GM23338 (cell line): Measurements from ENCODE around the gene HNF4A. TPM values are rescaled to one million over a fixed set of nuclear protein-coding genes. Genes with fewer than 3 reads are reported as not detected.

ENCODE experiments used
- ATAC-seq: fragments of 200-7000 bp; cut with Tn5 transposase; 3 replicates; pipeline ENCODE4 v1.9.1; 2020
- DNase-seq: peaks from one replicate; pipeline ENCODE4 v3.0.0-alpha.2; 2015; ENCODE audit warnings: low spot score
- H2AFZ ChIP-seq: fragments of 200-600 bp; sonication (generic); 2 replicates; pipeline ENCODE4 v1.8.0; 2016; ENCODE audit warnings: antibody characterized with exemption, mild to moderate bottlenecking, moderate library complexity
- H3F3A ChIP-seq: fragments of 200-600 bp; sonication (generic); replicated peaks from 2 replicates; pipeline ENCODE4 v1.8.0; 2017; ENCODE audit warnings: antibody characterized with exemption, mixed run types, low read depth
- H3K27ac ChIP-seq: fragments of 200-600 bp; sonication (generic); 2 replicates; pipeline ENCODE4 v1.6.1; 2016; ENCODE audit warnings: low read depth
- H3K27me3 ChIP-seq: fragments of 200-600 bp; sonication (generic); 2 replicates; pipeline ENCODE4 v1.8.0; 2016; ENCODE audit warnings: mild to moderate bottlenecking, mixed run types, moderate library complexity; ENCODE audit not compliant: insufficient read depth
- H3K36me3 ChIP-seq: fragments of 200-600 bp; sonication (generic); 2 replicates; pipeline ENCODE4 v1.8.0; 2016; ENCODE audit warnings: mild to moderate bottlenecking; ENCODE audit not compliant: insufficient read depth
- H3K4me1 ChIP-seq: fragments of 200-600 bp; sonication (generic); 2 replicates; pipeline ENCODE4 v1.8.0; 2016; ENCODE audit warnings: mild to moderate bottlenecking, moderate library complexity; ENCODE audit not compliant: insufficient read depth
- H3K4me2 ChIP-seq: fragments of 200-600 bp; sonication (generic); 2 replicates; pipeline ENCODE4 v1.7.1; 2017; ENCODE audit warnings: mixed run types
- H3K4me3 ChIP-seq: fragments of 200-600 bp; sonication (generic); 2 replicates; pipeline ENCODE4 v1.6.1; 2016; ENCODE audit warnings: mixed run types
- H3K79me2 ChIP-seq: fragments of 200-600 bp; sonication (generic); replicated peaks from 2 replicates; pipeline ENCODE4 v1.8.0; 2017; ENCODE audit warnings: mild to moderate bottlenecking; ENCODE audit not compliant: insufficient read depth
- H3K9me2 ChIP-seq: fragments of 200-600 bp; sonication (generic); 2 replicates; pipeline ENCODE4 v1.8.0; 2017; ENCODE audit not compliant: insufficient read depth
- H4K20me1 ChIP-seq: fragments of 200-600 bp; sonication (generic); replicated peaks from 2 replicates; pipeline ENCODE4 v1.8.0; 2017; ENCODE audit warnings: mild to moderate bottlenecking; ENCODE audit not compliant: insufficient read depth
- H3K27ac Mint-ChIP-seq: 2 replicates; pipeline ENCODE4 v1.8.0; 2020; ENCODE audit warnings: inconsistent platforms, mild to moderate bottlenecking, moderate library complexity, mixed read lengths
- H3K27me3 Mint-ChIP-seq: 3 replicates; pipeline ENCODE4 v1.8.0; 2022; ENCODE audit warnings: low read depth, mild to moderate bottlenecking, moderate library complexity, mixed read lengths, inconsistent platforms; ENCODE audit not compliant: insufficient read depth, poor library complexity
- H3K36me3 Mint-ChIP-seq: 3 replicates; pipeline ENCODE4 v1.8.0; 2021; ENCODE audit warnings: low read depth, mild to moderate bottlenecking, inconsistent platforms, moderate library complexity, mixed read lengths
- H3K4me1 Mint-ChIP-seq: 3 replicates; pipeline ENCODE4 v1.8.0; 2020; ENCODE audit warnings: mild to moderate bottlenecking, inconsistent platforms, mixed read lengths
- H3K4me3 Mint-ChIP-seq: 3 replicates; pipeline ENCODE4 v1.8.0; 2021; ENCODE audit warnings: moderate library complexity, mild to moderate bottlenecking, inconsistent platforms, mixed read lengths
- H3K9me3 Mint-ChIP-seq: 3 replicates; pipeline ENCODE4 v1.8.0; 2020; ENCODE audit warnings: moderate library complexity, mild to moderate bottlenecking, inconsistent platforms, mixed read lengths
- CREB1 ChIP-seq: fragments of 250-450 bp; sonication (Bioruptor Pico); IDR thresholded peaks from 2 replicates; pipeline ENCODE4 v1.5.0; 2020; ENCODE audit warnings: low read depth, mild to moderate bottlenecking, moderate library complexity
- EZH2 ChIP-seq: fragments of 200-600 bp; sonication (generic); IDR thresholded peaks from one replicate; pipeline ENCODE4 v1.8.0; 2017; ENCODE audit warnings: antibody characterized with exemption, mild to moderate bottlenecking, low read depth; ENCODE audit not compliant: unreplicated experiment
- EZH2phosphoT487 ChIP-seq: fragments of 200-600 bp; sonication (generic); IDR thresholded peaks from one replicate; pipeline ENCODE4 v1.8.1; 2018; ENCODE audit warnings: antibody characterized with exemption; ENCODE audit not compliant: unreplicated experiment
- JUNB ChIP-seq: IDR thresholded peaks from one replicate; pipeline ENCODE4 v1.6.1; 2016; ENCODE audit warnings: antibody characterized with exemption; ENCODE audit not compliant: unreplicated experiment
- NANOG ChIP-seq: IDR thresholded peaks from 2 replicates; pipeline ENCODE4 v1.6.1; 2016; ENCODE audit warnings: antibody characterized with exemption, borderline replicate concordance
- POLR2AphosphoS5 ChIP-seq: IDR thresholded peaks from 2 replicates; pipeline ENCODE4 v1.6.1; 2016; ENCODE audit warnings: antibody characterized with exemption, low read depth
- STAT1 ChIP-seq: IDR thresholded peaks from one replicate; pipeline ENCODE4 v1.6.1; 2016; ENCODE audit warnings: antibody characterized with exemption; ENCODE audit not compliant: unreplicated experiment
- ZNF114 ChIP-seq: fragments of 250-450 bp; sonication (Bioruptor Pico); IDR thresholded peaks from 2 replicates; pipeline ENCODE4 v1.5.0; 2020; ENCODE audit warnings: mild to moderate bottlenecking, moderate library complexity
- ZNF331 ChIP-seq: fragments of 250-450 bp; sonication (Bioruptor Pico); IDR thresholded peaks from 2 replicates; pipeline ENCODE4 v1.5.0; 2020; ENCODE audit warnings: low read depth, mild to moderate bottlenecking, moderate library complexity
- polyA plus RNA-seq: library from polyadenylated mRNA; unstranded; fragments of >200 nt; fragmentation: Nextera tagmentation; extraction: Ambion mirVana; gene quantifications from 2 replicates; pipeline ENCODE4 v1.2.1, GENCODE V29; 2016
- total RNA-seq: library from RNA; depleted of rRNA; stranded (reverse); fragments of >200 nt; shearing (Covaris generic); gene quantifications from 2 replicates; pipeline ENCODE4 v1.2.3, GENCODE V29; 2014
- TF ChIP-seq, protein P1 (sequence below): IDR thresholded peaks from one replicate; pipeline ENCODE4 v1.6.1; 2018; ENCODE audit warnings: antibody characterized with exemption; ENCODE audit not compliant: unreplicated experiment
- TF ChIP-seq, protein P2 (sequence below): IDR thresholded peaks from 2 replicates; pipeline ENCODE4 v1.6.1; 2016; ENCODE audit warnings: antibody characterized with exemption
- TF ChIP-seq, protein P3 (sequence below), 2 experiments: fragments of 200-600 bp in 1 of 2; sonication (generic) in 1 of 2; conservative IDR thresholded peaks; 2 replicates each; pipeline versions ENCODE4 v1.5.1 to v1.6.1; 2016 to 2017; ENCODE audit warnings: antibody characterized with exemption in 2 of 2, low read depth in 2 of 2, mild to moderate bottlenecking in 2 of 2, moderate library complexity in 1 of 2
- TF ChIP-seq, protein P4 (sequence below): fragments of 250-450 bp; sonication (Bioruptor Pico); IDR thresholded peaks from 2 replicates; pipeline ENCODE4 v1.5.0; 2020; ENCODE audit warnings: mild to moderate bottlenecking, moderate library complexity

The HNF4A gene
- total and polyA plus RNA-seq, 2 experiments from 2014 or later = not detected

DNA sequence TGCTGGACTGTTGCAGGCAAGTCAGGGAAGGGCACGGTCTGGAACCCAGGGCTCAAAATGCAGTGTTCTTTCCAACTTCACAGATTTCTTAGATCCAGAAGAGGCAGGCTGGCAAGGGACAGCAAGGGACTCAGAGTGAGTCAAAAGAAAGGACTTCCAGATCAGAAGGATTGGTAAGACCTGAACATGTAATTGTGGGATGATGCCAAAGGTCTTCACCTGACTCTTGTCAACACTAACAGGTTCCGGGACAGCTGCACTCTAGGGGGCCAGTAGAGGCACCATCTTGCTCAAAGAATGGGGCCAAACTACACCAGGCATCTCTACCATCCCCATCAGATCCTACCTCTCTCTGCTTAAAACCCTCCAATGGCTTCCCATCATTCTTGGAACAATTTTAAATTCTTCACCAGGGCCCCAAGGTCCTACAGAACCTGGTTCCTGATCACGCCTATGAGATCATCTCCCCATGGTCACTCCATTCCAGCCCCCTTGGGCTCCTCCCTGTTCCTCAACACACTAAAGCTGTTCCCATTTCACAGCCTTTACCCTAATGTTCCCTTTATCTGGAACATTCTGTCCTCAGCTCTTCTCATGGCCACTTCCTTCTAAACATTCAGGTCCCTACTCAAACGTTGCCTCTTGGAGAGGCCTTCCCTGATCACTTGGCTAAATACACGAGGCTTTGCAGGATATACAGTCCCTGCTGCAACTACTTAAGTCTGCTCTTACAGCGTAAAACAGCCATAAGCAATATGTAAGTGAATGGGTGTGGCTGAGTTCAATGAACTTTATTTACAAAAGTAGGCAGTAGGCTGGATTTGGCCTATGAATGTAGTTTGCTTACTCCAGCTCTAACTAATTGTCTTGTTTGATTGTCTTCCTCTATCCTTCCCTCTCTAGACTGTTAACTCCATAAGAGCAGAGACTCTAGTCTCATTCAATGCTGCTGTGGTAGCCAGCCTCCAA is 90.5 kb downstream of the HNF4A start:
- no peak overlapping the region for H3K4me3 Mint-ChIP-seq
- ATAC-seq = no peak
- no peaks in the 10 kb centered on the region for H3K4me1 ChIP-seq
- no peaks in the 10 kb centered on the region for H4K20me1 ChIP-seq
- no peak for DNase-seq
- H3F3A ChIP-seq = no peaks in the 10 kb centered on the region
- H3K79me2 ChIP-seq = no peaks in the 10 kb centered on the region
- H3K4me1 Mint-ChIP-seq = no peaks in the 10 kb centered on the region
- H3K36me3 Mint-ChIP-seq = no peaks in the 10 kb centered on the region
- H2AFZ ChIP-seq = no peak overlapping the region
- H3K27me3 ChIP-seq = no peaks in the 10 kb centered on the region
- H3K4me3 ChIP-seq = no peak overlapping the region
- no peaks in the 10 kb centered on the region for H3K9me2 ChIP-seq
- H3K4me2 ChIP-seq = no peak overlapping the region
- no peak overlapping the region for H3K27ac ChIP-seq
- no peaks in the 10 kb centered on the region for H3K36me3 ChIP-seq
- no peak overlapping the region for H3K27ac Mint-ChIP-seq
- TF ChIP-seq, protein P1, sequence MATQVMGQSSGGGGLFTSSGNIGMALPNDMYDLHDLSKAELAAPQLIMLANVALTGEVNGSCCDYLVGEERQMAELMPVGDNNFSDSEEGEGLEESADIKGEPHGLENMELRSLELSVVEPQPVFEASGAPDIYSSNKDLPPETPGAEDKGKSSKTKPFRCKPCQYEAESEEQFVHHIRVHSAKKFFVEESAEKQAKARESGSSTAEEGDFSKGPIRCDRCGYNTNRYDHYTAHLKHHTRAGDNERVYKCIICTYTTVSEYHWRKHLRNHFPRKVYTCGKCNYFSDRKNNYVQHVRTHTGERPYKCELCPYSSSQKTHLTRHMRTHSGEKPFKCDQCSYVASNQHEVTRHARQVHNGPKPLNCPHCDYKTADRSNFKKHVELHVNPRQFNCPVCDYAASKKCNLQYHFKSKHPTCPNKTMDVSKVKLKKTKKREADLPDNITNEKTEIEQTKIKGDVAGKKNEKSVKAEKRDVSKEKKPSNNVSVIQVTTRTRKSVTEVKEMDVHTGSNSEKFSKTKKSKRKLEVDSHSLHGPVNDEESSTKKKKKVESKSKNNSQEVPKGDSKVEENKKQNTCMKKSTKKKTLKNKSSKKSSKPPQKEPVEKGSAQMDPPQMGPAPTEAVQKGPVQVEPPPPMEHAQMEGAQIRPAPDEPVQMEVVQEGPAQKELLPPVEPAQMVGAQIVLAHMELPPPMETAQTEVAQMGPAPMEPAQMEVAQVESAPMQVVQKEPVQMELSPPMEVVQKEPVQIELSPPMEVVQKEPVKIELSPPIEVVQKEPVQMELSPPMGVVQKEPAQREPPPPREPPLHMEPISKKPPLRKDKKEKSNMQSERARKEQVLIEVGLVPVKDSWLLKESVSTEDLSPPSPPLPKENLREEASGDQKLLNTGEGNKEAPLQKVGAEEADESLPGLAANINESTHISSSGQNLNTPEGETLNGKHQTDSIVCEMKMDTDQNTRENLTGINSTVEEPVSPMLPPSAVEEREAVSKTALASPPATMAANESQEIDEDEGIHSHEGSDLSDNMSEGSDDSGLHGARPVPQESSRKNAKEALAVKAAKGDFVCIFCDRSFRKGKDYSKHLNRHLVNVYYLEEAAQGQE = no peak
- TF ChIP-seq EZH2phosphoT487 (no peak), JUNB (no peak), CREB1 (CRISPR knock-in tag) (no peak), NANOG (no peak), ZNF114 (CRISPR knock-in tag) (no peak), STAT1 (no peak), ZNF331 (CRISPR knock-in tag) (no peak), POLR2AphosphoS5 (no peak), EZH2 (no peak)
- TF ChIP-seq, protein P2, sequence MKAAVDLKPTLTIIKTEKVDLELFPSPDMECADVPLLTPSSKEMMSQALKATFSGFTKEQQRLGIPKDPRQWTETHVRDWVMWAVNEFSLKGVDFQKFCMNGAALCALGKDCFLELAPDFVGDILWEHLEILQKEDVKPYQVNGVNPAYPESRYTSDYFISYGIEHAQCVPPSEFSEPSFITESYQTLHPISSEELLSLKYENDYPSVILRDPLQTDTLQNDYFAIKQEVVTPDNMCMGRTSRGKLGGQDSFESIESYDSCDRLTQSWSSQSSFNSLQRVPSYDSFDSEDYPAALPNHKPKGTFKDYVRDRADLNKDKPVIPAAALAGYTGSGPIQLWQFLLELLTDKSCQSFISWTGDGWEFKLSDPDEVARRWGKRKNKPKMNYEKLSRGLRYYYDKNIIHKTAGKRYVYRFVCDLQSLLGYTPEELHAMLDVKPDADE = no peak
- TF ChIP-seq, protein P3, sequence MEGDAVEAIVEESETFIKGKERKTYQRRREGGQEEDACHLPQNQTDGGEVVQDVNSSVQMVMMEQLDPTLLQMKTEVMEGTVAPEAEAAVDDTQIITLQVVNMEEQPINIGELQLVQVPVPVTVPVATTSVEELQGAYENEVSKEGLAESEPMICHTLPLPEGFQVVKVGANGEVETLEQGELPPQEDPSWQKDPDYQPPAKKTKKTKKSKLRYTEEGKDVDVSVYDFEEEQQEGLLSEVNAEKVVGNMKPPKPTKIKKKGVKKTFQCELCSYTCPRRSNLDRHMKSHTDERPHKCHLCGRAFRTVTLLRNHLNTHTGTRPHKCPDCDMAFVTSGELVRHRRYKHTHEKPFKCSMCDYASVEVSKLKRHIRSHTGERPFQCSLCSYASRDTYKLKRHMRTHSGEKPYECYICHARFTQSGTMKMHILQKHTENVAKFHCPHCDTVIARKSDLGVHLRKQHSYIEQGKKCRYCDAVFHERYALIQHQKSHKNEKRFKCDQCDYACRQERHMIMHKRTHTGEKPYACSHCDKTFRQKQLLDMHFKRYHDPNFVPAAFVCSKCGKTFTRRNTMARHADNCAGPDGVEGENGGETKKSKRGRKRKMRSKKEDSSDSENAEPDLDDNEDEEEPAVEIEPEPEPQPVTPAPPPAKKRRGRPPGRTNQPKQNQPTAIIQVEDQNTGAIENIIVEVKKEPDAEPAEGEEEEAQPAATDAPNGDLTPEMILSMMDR (conservative IDR thresholded peaks at IDR 0.05; ENCODE audit: low read depth in 2 of 2) = no peak
- TF ChIP-seq, protein P4, sequence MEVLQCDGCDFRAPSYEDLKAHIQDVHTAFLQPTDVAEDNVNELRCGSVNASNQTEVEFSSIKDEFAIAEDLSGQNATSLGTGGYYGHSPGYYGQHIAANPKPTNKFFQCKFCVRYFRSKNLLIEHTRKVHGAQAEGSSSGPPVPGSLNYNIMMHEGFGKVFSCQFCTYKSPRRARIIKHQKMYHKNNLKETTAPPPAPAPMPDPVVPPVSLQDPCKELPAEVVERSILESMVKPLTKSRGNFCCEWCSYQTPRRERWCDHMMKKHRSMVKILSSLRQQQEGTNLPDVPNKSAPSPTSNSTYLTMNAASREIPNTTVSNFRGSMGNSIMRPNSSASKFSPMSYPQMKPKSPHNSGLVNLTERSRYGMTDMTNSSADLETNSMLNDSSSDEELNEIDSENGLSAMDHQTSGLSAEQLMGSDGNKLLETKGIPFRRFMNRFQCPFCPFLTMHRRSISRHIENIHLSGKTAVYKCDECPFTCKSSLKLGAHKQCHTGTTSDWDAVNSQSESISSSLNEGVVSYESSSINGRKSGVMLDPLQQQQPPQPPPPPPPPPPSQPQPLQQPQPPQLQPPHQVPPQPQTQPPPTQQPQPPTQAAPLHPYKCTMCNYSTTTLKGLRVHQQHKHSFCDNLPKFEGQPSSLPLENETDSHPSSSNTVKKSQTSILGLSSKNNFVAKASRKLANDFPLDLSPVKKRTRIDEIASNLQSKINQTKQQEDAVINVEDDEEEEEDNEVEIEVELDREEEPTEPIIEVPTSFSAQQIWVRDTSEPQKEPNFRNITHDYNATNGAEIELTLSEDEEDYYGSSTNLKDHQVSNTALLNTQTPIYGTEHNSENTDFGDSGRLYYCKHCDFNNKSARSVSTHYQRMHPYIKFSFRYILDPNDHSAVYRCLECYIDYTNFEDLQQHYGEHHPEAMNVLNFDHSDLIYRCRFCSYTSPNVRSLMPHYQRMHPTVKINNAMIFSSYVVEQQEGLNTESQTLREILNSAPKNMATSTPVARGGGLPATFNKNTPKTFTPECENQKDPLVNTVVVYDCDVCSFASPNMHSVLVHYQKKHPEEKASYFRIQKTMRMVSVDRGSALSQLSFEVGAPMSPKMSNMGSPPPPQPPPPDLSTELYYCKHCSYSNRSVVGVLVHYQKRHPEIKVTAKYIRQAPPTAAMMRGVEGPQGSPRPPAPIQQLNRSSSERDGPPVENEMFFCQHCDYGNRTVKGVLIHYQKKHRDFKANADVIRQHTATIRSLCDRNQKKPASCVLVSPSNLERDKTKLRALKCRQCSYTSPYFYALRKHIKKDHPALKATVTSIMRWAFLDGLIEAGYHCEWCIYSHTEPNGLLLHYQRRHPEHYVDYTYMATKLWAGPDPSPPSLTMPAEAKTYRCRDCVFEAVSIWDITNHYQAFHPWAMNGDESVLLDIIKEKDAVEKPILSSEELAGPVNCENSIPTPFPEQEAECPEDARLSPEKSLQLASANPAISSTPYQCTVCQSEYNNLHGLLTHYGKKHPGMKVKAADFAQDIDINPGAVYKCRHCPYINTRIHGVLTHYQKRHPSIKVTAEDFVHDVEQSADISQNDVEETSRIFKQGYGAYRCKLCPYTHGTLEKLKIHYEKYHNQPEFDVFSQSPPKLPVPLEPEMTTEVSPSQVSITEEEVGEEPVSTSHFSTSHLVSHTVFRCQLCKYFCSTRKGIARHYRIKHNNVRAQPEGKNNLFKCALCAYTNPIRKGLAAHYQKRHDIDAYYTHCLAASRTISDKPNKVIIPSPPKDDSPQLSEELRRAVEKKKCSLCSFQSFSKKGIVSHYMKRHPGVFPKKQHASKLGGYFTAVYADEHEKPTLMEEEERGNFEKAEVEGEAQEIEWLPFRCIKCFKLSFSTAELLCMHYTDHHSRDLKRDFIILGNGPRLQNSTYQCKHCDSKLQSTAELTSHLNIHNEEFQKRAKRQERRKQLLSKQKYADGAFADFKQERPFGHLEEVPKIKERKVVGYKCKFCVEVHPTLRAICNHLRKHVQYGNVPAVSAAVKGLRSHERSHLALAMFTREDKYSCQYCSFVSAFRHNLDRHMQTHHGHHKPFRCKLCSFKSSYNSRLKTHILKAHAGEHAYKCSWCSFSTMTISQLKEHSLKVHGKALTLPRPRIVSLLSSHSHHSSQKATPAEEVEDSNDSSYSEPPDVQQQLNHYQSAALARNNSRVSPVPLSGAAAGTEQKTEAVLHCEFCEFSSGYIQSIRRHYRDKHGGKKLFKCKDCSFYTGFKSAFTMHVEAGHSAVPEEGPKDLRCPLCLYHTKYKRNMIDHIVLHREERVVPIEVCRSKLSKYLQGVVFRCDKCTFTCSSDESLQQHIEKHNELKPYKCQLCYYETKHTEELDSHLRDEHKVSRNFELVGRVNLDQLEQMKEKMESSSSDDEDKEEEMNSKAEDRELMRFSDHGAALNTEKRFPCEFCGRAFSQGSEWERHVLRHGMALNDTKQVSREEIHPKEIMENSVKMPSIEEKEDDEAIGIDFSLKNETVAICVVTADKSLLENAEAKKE = no peak
- peaks cover 7% of the 10 kb centered on the region for H3K27me3 Mint-ChIP-seq
- H3K9me3 Mint-ChIP-seq = no peaks in the 10 kb centered on the region
